WTC11 (cell line): ENCODE measurements around the gene EIF4E.

Source experiments
- CBFB ChIP-seq: sonication (generic); formaldehyde crosslinking; IDR thresholded peaks from 2 replicates; pipeline ENCODE4 v1.8.1; 2022; ENCODE audit warnings: mild to moderate bottlenecking, low read depth, missing genetic modification reagents
- CTCF ChIP-seq: fragments of 200-600 bp; IDR thresholded peaks from 2 replicates; pipeline ENCODE4 v1.8.0; 2022; ENCODE audit warnings: antibody characterized with exemption
- E2F5 ChIP-seq: sonication (generic); formaldehyde crosslinking; IDR thresholded peaks from 2 replicates; pipeline ENCODE4 v1.8.1; 2022; ENCODE audit warnings: mild to moderate bottlenecking, moderate library complexity, missing genetic modification reagents
- ETV6 ChIP-seq: sonication (generic); formaldehyde crosslinking; IDR thresholded peaks from 2 replicates; pipeline ENCODE4 v1.8.1; 2022; ENCODE audit warnings: mild to moderate bottlenecking, missing genetic modification reagents
- NR2C2 ChIP-seq: sonication (generic); formaldehyde crosslinking; IDR thresholded peaks from 2 replicates; pipeline ENCODE4 v1.8.0; 2022; ENCODE audit warnings: mild to moderate bottlenecking, missing genetic modification reagents
- SOX15 ChIP-seq: fragments of 250-450 bp; sonication (Bioruptor Pico); IDR thresholded peaks from 2 replicates; pipeline ENCODE4 v1.9.0; 2021; ENCODE audit warnings: mild to moderate bottlenecking
- ZNF219 ChIP-seq: sonication (generic); formaldehyde crosslinking; IDR thresholded peaks from 2 replicates; pipeline ENCODE4 v1.8.0; 2023; ENCODE audit warnings: missing genetic modification reagents, mild to moderate bottlenecking, borderline replicate concordance
- ZNF232 ChIP-seq: sonication (generic); formaldehyde crosslinking; IDR thresholded peaks from 2 replicates; pipeline ENCODE4 v1.8.0; 2022; ENCODE audit warnings: mild to moderate bottlenecking, missing genetic modification reagents
- TF ChIP-seq, protein P1 (sequence below): sonication (generic); formaldehyde crosslinking; IDR thresholded peaks from 2 replicates; pipeline ENCODE4 v1.8.0; 2022; ENCODE audit warnings: mild to moderate bottlenecking, missing genetic modification reagents
- TF ChIP-seq, protein P2 (sequence below): sonication (generic); formaldehyde crosslinking; IDR thresholded peaks from 2 replicates; pipeline ENCODE4 v1.8.1; 2023; ENCODE audit warnings: mild to moderate bottlenecking, missing genetic modification reagents, moderate library complexity

DNA sequence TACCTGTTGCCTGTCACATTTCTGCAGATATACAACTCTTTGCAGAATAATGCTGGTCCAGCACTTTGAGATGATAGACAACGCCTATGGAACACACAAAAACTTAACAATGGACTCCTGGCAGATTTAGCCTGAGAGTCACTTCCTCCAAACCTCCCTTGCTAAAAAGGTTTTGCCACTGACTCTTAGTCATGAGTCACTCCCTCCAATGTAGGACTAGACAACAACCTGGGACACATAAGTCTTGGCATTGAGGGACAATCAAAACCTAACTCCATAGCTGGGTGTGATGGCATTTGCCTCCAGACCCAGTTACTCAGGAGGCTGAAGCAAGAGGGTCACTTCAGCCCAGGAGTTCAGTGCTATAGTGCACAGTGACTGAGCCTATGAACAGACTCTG lies 22.0 kb upstream of the EIF4E start:
- TF ChIP-seq CTCF = no peak
- TF ChIP-seq ZNF219 (CRISPR knock-in tag) = no peak
- TF ChIP-seq, protein P1, sequence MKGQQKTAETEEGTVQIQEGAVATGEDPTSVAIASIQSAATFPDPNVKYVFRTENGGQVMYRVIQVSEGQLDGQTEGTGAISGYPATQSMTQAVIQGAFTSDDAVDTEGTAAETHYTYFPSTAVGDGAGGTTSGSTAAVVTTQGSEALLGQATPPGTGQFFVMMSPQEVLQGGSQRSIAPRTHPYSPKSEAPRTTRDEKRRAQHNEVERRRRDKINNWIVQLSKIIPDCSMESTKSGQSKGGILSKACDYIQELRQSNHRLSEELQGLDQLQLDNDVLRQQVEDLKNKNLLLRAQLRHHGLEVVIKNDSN (CRISPR knock-in tag) = no peak
- no peak for TF ChIP-seq E2F5 (CRISPR knock-in tag)
- no peak for TF ChIP-seq NR2C2 (CRISPR knock-in tag)
- TF ChIP-seq ZNF232 (CRISPR knock-in tag) = no peak
- TF ChIP-seq, protein P2, sequence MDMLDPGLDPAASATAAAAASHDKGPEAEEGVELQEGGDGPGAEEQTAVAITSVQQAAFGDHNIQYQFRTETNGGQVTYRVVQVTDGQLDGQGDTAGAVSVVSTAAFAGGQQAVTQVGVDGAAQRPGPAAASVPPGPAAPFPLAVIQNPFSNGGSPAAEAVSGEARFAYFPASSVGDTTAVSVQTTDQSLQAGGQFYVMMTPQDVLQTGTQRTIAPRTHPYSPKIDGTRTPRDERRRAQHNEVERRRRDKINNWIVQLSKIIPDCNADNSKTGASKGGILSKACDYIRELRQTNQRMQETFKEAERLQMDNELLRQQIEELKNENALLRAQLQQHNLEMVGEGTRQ (CRISPR knock-in tag) = no peak
- no peak for TF ChIP-seq ETV6
- no peak for TF ChIP-seq SOX15 (CRISPR knock-in tag)
- TF ChIP-seq CBFB (CRISPR knock-in tag) = no peak
